SK-N-MC (cell line): Measurements from ENCODE around the gene FAM124A.

Experiments used
- DNase-seq: peaks from one replicate; pipeline ENCODE4 v3.0.0-alpha.2; 2011; ENCODE audit warnings: low read depth, low spot score
- H3K27ac ChIP-seq: fragments of 200-600 bp; sonication (generic); 2 replicates; pipeline ENCODE4 v1.5.1; 2016; ENCODE audit warnings: mixed run types
- H3K36me3 ChIP-seq: fragments of 200-600 bp; sonication (generic); 2 replicates; pipeline ENCODE4 v1.6.1; 2017; ENCODE audit warnings: antibody characterized with exemption, low read length, mixed read lengths; ENCODE audit not compliant: insufficient read depth
- H3K4me3 ChIP-seq: fragments of 200-600 bp; sonication (generic); 2 replicates; pipeline ENCODE4 v1.5.1; 2016
- H3K9ac ChIP-seq: fragments of 200-600 bp; sonication (generic); 2 replicates; pipeline ENCODE4 v1.8.0; 2017; ENCODE audit warnings: mixed run types, mixed read lengths; ENCODE audit not compliant: insufficient read length
- H3K9me3 ChIP-seq: fragments of 200-600 bp; sonication (generic); 2 replicates; pipeline ENCODE4 v1.6.1; 2017; ENCODE audit warnings: low read depth, mild to moderate bottlenecking, antibody characterized with exemption, low read length, moderate library complexity, mixed read lengths
- EZH2 ChIP-seq: fragments of 200-600 bp; sonication (generic); IDR thresholded peaks from one replicate; pipeline ENCODE4 v1.6.1; 2017; ENCODE audit warnings: antibody characterized with exemption
- FOXP2 ChIP-seq: optimal IDR thresholded peaks from 2 replicates; pipeline ENCODE3; 2011; ENCODE audit warnings: mild to moderate bottlenecking, moderate library complexity; ENCODE audit not compliant: insufficient read depth; ENCODE audit errors: extremely low read length, control extremely low read depth
- POLR2AphosphoS5 ChIP-seq: IDR thresholded peaks from 2 replicates; pipeline ENCODE4 v1.6.1; 2012; ENCODE audit warnings: mild to moderate bottlenecking, low read depth, low read length, borderline replicate concordance

FAM124A gene

DNA sequence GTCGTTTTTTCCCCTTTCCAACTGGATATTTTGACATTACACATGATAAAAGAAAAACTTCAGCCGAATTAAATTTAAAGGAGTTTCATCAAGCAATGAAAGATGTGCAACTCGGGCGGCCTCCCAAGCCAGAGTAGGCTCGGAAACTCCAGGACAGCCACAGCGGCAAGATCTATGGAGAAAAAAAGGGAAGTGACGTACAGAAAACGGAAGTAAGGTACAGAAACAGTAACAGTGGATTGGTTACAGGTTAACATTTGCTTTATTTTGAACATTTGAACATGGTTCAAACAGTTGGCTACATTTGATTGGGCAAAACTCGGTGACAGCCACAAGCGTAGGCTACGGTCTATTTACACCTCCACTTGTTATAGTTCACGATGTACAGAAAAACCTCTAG is 30.5 kb upstream of the FAM124A start:
- H3K36me3 ChIP-seq: no peaks in the 10 kb centered on the region
- H3K27ac ChIP-seq: no peak overlapping the region
- no peak overlapping the region for H3K9ac ChIP-seq
- no peaks in the 10 kb centered on the region for H3K9me3 ChIP-seq
- no peak for TF ChIP-seq EZH2
- TF ChIP-seq POLR2AphosphoS5: no peak
- no peak for TF ChIP-seq FOXP2
- no peak for DNase-seq
- H3K4me3 ChIP-seq: no peak overlapping the region

DNA sequence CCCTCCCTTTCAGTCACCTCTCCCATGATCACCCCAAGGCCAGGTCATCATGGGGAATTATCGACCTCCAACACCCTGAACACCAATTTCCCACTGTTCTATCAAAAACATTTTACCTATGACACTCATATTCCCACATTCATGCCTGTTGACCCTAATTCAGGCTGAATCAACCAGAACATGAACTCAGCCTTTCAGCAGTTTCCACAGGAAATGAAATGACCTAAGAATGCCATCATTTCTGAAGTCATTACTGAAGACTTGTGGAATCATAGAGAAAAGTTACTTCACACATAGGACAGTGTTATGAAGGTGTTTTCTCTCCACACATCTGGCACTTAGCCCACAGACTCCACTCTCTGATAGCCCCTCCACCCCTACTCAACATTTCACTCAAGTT is 29.9 kb upstream of the FAM124A start:
- H3K9ac ChIP-seq: no peak overlapping the region
- no peak overlapping the region for H3K4me3 ChIP-seq
- no peak for DNase-seq
- no peak for TF ChIP-seq POLR2AphosphoS5
- no peak for TF ChIP-seq EZH2
- no peak for TF ChIP-seq FOXP2
- H3K9me3 ChIP-seq: no peaks in the 10 kb centered on the region
- H3K36me3 ChIP-seq: no peaks in the 10 kb centered on the region
- no peak overlapping the region for H3K27ac ChIP-seq

DNA sequence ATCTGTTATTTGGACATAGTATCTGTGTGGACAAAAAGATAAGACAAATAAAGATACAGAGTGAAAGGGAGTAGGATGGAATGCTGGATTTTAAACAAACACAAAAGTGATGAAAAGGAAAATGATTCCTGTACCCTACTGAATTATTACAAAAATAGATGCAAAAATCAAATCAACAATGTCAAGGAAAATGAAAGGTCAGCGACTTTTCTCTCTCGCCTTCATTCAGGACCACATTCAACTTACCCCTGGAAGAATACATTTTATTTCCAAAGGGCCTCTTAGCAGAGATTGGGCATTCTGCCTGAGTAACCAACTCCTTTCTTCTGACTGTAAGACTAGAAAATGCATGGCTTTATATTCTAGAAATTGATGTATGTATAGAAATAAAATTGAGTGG is 28.8 kb upstream of the FAM124A start:
- DNase-seq: no peak
- H3K9ac ChIP-seq: no peak overlapping the region
- no peak for TF ChIP-seq FOXP2
- no peak for TF ChIP-seq EZH2
- no peak for TF ChIP-seq POLR2AphosphoS5
- 0 out of 2 replicates have a peak, but pooled peaks cover under 1% of the 10 kb centered on the region for H3K9me3 ChIP-seq
- no peak overlapping the region for H3K4me3 ChIP-seq
- no peak overlapping the region for H3K27ac ChIP-seq
- no peaks in the 10 kb centered on the region for H3K36me3 ChIP-seq

DNA sequence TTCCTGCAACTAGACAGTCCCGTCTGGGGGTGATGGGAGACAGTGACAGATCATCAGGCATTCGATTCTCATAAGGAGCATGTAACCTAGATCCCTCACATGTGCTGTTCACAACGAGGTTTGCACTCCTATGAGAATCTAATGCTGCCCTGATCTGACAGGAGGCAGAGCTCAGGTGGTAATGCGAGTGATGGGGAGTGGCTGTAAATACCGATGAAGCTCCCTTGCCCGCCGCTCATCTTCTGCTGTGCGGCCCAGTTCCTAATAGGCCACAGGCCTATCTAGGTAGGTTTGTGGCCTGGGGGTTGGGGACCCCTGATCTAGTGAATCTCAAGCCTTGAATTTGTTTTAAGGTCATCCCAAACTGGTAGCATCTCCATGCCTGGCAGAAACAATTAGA is 27.3 kb upstream of the FAM124A start:
- no peak for DNase-seq
- TF ChIP-seq POLR2AphosphoS5: no peak
- TF ChIP-seq EZH2: no peak
- TF ChIP-seq FOXP2: no peak
- H3K4me3 ChIP-seq: no peak overlapping the region
- H3K27ac ChIP-seq: no peak overlapping the region
- peaks cover 3% of the 10 kb centered on the region; the same call in 1 of the 2 replicates for H3K9me3 ChIP-seq
- H3K9ac ChIP-seq: no peak overlapping the region
- H3K36me3 ChIP-seq: no peaks in the 10 kb centered on the region

DNA sequence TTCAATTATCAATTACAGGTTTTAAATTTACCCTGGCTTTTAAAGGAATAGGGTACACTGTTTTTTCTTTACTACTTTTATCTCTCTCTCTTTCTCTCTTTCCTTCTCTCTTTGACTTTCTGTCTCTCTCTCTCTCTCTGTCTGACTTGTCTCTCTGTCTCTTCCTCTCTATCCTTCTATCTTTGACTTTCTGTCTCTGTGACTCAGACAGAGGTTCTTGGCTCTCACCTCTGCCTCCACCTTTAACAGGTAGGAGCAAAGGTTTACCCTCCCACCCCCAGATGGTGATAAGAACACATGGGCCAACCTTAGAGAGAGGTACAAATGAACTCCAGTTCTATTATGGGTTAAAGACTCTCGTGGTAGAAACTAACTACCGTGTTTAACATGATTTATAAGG is 20.3 kb upstream of the FAM124A start:
- H3K4me3 ChIP-seq: no peak overlapping the region
- peaks cover 3% of the 10 kb centered on the region; the same call in 1 of the 2 replicates for H3K9me3 ChIP-seq
- no peaks in the 10 kb centered on the region for H3K36me3 ChIP-seq
- no peak for DNase-seq
- no peak overlapping the region for H3K9ac ChIP-seq
- TF ChIP-seq EZH2 (no peak), FOXP2 (no peak), POLR2AphosphoS5 (no peak)
- no peak overlapping the region for H3K27ac ChIP-seq

DNA sequence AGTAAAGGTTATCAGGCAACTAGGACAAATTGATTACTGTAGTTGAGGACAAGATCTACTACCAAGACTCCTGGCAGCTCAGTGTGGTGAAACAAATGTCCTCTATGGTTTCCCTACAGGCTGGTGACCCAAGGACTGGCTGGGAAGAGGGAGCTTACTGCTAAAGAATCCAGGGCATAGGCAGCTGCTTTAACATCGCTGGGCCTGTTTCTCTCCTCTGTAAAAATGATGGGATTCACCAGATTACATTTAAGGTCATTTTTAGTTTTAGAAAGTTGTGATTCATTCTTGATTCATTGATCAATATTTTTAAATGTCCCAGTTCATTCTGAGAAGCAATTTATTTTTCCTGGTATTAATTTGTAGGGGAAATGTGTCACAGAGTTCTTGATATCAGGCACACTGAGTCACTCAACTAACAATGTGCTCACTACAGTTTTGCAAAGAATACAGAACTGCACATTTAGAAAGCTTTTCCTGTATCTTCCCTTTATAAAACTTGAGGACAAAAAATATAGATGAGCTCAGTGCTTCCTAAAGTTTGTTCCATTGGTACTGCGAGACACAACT is 19.6 kb upstream of the FAM124A start:
- no peak for DNase-seq
- no peak overlapping the region for H3K4me3 ChIP-seq

DNA sequence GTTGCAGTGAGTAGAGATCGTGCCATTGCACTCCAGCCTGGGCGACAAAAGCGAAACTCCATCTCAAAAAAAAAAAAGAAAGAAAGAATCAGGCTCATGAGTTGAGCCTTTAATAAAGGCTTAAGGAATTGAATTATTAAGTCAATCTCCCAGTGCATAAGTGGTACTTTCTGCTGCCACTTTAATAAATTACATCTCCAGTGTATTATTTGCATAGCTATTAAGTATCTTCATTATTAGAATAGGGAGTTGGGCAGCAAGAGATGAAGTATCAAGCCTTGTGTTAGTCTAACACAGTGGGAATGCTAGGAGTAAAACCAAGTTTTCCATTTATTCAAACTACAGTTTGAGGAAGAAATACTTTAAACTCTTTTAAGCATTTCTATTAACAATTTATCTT is 15.6 kb upstream of the FAM124A start:
- TF ChIP-seq EZH2: no peak
- TF ChIP-seq FOXP2: no peak
- no peak for TF ChIP-seq POLR2AphosphoS5
- H3K36me3 ChIP-seq: no peaks in the 10 kb centered on the region
- no peak overlapping the region for H3K9ac ChIP-seq
- H3K27ac ChIP-seq: no peak overlapping the region
- H3K4me3 ChIP-seq: no peak overlapping the region
- DNase-seq: no peak
- H3K9me3 ChIP-seq: no peaks in the 10 kb centered on the region

More for the DNA sequence above, 19.6 kb upstream of the FAM124A start:
- no peak overlapping the region for H3K27ac ChIP-seq
- peaks cover 3% of the 10 kb centered on the region; the same call in 1 of the 2 replicates for H3K9me3 ChIP-seq
- H3K36me3 ChIP-seq: no peaks in the 10 kb centered on the region
- TF ChIP-seq EZH2: no peak
- no peak for TF ChIP-seq FOXP2
- TF ChIP-seq POLR2AphosphoS5: no peak
- no peak overlapping the region for H3K9ac ChIP-seq

DNA sequence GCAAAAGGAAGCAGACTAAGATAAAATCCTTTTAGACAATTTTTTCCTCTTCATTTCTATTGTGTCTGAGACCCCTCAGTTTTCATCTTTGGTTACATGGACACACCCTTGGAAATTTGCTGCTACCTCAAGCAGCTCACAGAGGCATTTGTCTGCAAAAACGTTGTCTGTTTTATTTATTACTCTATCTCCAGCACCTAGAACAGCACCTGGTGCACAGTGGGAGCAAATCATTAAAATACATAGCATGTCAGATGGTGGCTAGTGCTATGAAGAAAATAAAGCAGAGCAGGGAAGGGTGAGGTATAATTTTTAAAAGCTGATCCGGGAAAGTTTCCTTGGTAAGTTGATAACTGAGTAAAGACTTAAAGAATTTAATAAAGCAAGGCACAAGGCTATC is 14.3 kb upstream of the FAM124A start:
- Histone ChIP-seq H3K27ac (no peak overlapping the region), H3K4me3 (no peak overlapping the region), H3K36me3 (no peaks in the 10 kb centered on the region), H3K9me3 (no peaks in the 10 kb centered on the region), H3K9ac (no peak overlapping the region)
- TF ChIP-seq EZH2: no peak
- no peak for TF ChIP-seq POLR2AphosphoS5
- no peak for TF ChIP-seq FOXP2
- DNase-seq: no peak

DNA sequence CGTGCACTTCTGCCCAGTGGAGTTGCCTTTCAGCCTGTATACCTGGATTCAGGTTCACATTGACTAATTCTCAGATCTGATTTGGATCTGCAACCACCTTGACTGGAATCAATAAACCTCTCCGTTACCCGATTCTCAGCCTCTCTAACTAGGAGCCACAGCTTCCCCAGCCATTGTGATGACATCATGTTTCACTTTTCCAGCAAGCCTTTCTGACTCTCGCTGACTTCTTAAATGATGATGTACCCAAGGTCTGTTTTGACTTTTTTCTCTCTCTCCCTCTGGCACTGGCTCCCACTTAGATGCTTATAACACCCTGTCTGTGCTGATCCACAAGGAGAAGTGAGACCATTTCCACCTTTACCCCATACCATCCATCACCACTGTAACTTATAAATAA is 13.5 kb upstream of the FAM124A start:
- Histone ChIP-seq H3K36me3 (no peaks in the 10 kb centered on the region), H3K4me3 (no peak overlapping the region), H3K9me3 (no peaks in the 10 kb centered on the region), H3K9ac (no peak overlapping the region), H3K27ac (no peak overlapping the region)
- TF ChIP-seq FOXP2 (no peak), POLR2AphosphoS5 (no peak), EZH2 (no peak)
- DNase-seq: no peak
